Measurements from ENCODE around the gene APBB2. TPM values are rescaled to one million over a fixed set of nuclear protein-coding genes. Genes with fewer than 3 reads are reported as not detected.

APBB2 gene
- total and polyA plus RNA-seq, 11 donors = 8.6 to 39.1 (median 26.7) TPM

DNA sequence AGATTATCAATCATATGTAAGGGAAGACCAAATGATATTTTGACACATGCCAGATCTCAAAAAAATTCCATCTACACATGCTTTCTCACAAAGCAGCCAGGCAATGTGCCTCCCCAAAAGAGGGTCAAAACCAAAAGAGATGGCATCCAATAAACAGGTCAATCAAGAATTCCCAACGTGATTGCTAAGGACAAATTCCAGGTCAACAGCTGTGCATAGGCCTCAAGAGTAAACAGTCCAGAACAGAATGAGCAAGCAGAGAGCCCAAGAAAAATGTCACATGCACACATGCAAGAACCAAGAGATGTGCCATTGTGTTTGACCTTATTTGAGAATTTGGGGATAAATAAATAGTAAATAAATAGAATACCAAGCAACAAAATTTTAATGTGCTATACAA is 136.7 kb downstream of the APBB2 start:
- ATAC-seq (peak in 1 of 4 donors; percentile 69), DNase-seq (no peak)
- Histone ChIP-seq H3K9me3 (no peaks in the 10 kb centered on the region), H3K36me3 (no peaks in the 10 kb centered on the region), H3K4me3 (no peak overlapping the region), H3K27me3 (no peaks in the 10 kb centered on the region), H3K27ac (no peak overlapping the region), H3K4me1 (peaks cover 0 to 39% (median 5%) of the 10 kb centered on the region in 12 donors)
- intact Hi-C loops (cut with DNase I) = no loop called here
- WGBS, 4 donors = 44 to 81% (median 58%) methylated on average over 1 of the region's 1 CpG
- no peak for TF ChIP-seq POLR2A (IDR thresholded peaks at IDR 0.05)
- TF ChIP-seq CTCF (IDR thresholded peaks at IDR 0.05) = no peak

GRCh38 chr4:41076481-41076880 is 137.9 kb downstream of the APBB2 start:
- WGBS, 4 donors = 94 to 97% (median 95%) methylated on average over 1 of the region's 1 CpG
- ATAC-seq (no peak), DNase-seq (no peak)
- H3K4me1 ChIP-seq = peaks cover 0 to 50% (median 14%) of the 10 kb centered on the region in 12 donors
- intact Hi-C loops (cut with DNase I) = no loop called here
- H3K27me3 ChIP-seq = no peaks in the 10 kb centered on the region
- H3K27ac ChIP-seq = no peak overlapping the region
- no peaks in the 10 kb centered on the region for H3K9me3 ChIP-seq
- H3K4me3 ChIP-seq = no peak overlapping the region
- no peaks in the 10 kb centered on the region for H3K36me3 ChIP-seq
- TF ChIP-seq CTCF (IDR thresholded peaks at IDR 0.05) (no peak), POLR2A (IDR thresholded peaks at IDR 0.05) (no peak)

DNA sequence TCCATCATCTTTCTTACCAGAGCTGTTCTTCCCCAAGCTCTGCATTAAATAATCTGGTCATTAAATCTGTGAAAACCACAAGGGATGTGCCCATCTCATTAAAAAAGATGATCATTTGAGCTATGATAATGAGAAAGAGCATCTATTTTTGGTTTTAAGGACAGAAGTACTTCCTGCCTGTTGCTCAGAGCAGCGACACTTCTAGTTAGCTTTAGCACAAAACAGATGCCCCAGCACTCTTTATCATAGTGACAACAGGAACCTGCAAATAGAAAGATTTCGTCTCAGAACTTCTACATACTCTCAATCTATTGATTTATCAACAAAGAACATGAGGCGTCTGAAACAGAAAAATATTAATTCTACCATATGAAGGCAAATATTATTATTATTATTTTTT is 140.1 kb downstream of the APBB2 start:
- ATAC-seq (no peak), DNase-seq (no peak)
- intact Hi-C loops (cut with DNase I) = no loop called here
- H3K27me3 ChIP-seq = no peaks in the 10 kb centered on the region
- 67 to 77% (median 69%) methylated on average over 3 of the region's 3 CpGs for WGBS, 4 donors
- no peaks in the 10 kb centered on the region for H3K36me3 ChIP-seq
- H3K4me3 ChIP-seq = no peak overlapping the region
- TF ChIP-seq CTCF (IDR thresholded peaks at IDR 0.05) (no peak), POLR2A (IDR thresholded peaks at IDR 0.05) (no peak)
- no peaks in the 10 kb centered on the region for H3K9me3 ChIP-seq
- no peak overlapping the region for H3K27ac ChIP-seq
- peaks cover 0 to 56% (median 16%) of the 10 kb centered on the region in 12 donors for H3K4me1 ChIP-seq

DNA sequence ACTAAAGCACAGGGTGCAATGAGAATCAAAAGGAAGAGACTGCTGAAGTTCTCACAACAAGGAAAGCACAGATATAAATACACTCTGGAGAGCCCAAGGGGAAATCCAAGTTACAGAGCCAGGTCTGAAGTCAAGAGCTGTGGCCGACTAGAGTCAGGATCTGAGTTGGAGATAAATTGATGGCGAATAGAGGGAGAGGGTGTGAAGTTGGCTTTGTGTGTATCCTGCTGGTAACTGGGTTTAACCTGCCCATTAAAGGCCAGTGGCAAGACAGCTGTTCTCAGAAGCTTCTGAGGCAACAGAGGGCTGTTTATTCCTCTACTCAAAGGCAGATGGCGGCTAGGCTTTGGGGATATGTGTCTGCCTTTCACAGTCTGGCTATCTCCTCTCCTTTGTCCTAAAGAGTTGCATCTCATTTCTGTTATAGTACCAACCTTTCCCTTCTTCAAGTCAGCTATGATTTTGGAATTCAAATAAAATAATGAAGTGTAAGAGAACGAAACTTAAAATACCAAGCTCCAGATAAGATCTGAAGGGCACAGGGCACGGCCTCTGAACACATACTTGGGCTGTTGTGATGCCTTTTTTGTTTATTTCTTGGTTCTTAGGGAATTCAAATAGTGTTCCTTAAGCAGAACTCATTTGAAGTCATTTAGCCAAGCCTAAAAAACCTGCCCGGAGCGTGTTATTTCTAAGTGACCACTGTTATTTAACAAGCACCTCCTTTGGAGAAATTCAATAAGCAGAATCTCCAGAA is 142.1 kb downstream of the APBB2 start:
- 68 to 73% (median 72%) methylated on average over 7 of the region's 7 CpGs for WGBS, 4 donors
- peaks cover 0 to 50% (median 16%) of the 10 kb centered on the region in 12 donors for H3K4me1 ChIP-seq
- no peak overlapping the region for H3K27ac ChIP-seq
- intact Hi-C loops (cut with DNase I) = no loop called here
- TF ChIP-seq POLR2A (IDR thresholded peaks at IDR 0.05) = no peak
- no peak for TF ChIP-seq CTCF (IDR thresholded peaks at IDR 0.05)
- no peaks in the 10 kb centered on the region for H3K9me3 ChIP-seq
- ATAC-seq (peak in 1 of 4 donors; percentile 34), DNase-seq (no peak)
- H3K27me3 ChIP-seq = no peaks in the 10 kb centered on the region
- no peak overlapping the region for H3K4me3 ChIP-seq
- H3K36me3 ChIP-seq = no peaks in the 10 kb centered on the region

Data from heart left ventricle (tissue), 16 donors.